ENCODE results near the gene NOMO2.
"Not testable (repeated sequence)": the region's sequence is repeated elsewhere in the genome, so short reads cannot be mapped to it uniquely, and the experiment has no call there.

DNA sequence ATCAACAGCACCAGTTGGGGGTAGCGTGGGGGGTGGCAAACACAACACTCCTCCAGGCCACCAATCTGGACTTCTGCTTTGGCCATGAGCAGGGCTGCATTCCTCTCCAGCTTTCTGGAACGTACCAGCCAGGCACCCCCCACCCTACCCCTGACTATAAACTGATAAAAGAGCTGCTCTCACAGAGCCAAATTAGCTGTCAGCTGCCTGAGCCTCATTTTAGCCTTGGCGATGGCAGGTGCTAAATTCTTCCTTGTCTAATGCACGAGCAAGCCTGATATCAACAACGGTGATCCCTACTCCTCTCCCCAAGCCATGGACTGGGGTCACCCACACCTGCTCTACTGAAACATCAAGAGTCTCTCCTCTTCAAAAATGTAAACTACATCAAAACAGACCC is 8.2 kb downstream of the NOMO2 start:
- TF ChIP-seq, protein P1, sequence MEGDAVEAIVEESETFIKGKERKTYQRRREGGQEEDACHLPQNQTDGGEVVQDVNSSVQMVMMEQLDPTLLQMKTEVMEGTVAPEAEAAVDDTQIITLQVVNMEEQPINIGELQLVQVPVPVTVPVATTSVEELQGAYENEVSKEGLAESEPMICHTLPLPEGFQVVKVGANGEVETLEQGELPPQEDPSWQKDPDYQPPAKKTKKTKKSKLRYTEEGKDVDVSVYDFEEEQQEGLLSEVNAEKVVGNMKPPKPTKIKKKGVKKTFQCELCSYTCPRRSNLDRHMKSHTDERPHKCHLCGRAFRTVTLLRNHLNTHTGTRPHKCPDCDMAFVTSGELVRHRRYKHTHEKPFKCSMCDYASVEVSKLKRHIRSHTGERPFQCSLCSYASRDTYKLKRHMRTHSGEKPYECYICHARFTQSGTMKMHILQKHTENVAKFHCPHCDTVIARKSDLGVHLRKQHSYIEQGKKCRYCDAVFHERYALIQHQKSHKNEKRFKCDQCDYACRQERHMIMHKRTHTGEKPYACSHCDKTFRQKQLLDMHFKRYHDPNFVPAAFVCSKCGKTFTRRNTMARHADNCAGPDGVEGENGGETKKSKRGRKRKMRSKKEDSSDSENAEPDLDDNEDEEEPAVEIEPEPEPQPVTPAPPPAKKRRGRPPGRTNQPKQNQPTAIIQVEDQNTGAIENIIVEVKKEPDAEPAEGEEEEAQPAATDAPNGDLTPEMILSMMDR (IDR thresholded peaks at IDR 0.05): not testable (repeated sequence)
- TF ChIP-seq POLR2A (IDR thresholded peaks at IDR 0.05): not testable (repeated sequence)

Measured in right lobe of liver (tissue), 4 donors.